NCI-H1048 (cell line): Measurements from ENCODE around the gene ADGRL3.

Experiments
- DNase-seq: peaks from one replicate; lab custom pipeline; 2025; lab: John Stamatoyannopoulos, UW

The ADGRL3 gene

DNA sequence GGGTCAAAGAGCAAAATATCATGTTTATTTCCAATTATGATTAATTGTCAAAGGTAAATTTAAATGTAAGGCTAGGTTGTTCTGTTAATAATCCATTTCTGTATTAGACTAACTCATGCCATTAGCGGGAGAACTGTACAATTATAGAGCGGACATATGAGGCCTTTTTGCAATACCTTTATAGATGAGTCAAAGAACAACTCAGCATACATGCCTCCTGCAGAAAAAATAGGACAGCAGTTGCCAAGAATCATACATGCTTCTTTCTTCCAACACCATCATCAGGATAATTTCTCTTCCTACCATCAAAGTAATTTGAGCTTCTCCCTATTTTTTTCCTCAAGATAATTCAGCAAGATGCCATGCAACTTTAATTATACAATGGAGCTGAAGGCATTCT lies 917.8 kb downstream of the ADGRL3 start:
- DNase-seq, result no peak

DNA sequence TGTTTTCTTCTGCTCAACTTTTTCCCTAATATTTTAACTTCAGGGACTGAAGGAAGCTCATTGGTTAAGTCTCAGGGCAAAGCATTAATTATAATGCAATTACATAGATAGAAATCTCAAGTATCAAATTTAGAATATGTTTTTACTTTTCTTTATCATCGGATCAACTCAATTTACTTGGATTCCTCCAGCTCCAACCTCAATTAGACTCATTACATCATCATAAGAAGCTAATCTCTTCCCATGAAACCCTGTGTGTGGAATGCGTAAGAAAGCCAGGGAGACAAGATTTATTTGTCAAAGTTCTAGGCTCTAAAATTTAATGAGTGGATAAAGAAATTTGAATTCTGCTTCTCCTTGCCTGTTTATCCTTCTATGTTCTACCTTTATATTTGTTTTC lies 918.4 kb downstream of the ADGRL3 start:
- no peak for DNase-seq

DNA sequence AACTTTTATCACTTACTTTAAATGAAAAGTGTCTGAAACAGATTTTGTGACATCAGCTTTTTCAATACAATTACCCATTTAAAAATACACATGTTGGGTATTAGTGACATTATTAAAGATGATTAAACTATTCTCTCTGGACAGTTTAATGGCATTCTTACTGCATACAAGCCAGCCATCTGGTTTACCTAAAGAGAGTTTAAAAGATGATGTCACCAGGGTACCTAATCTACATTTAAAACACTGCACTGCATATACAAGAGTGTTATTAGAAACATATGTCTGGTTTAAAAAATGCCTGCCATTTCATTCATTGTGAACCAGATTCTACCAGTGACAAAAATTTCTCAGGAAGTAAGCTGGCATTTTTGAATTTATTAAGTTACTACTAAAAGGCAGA lies 919.1 kb downstream of the ADGRL3 start:
- DNase-seq, result no peak

DNA sequence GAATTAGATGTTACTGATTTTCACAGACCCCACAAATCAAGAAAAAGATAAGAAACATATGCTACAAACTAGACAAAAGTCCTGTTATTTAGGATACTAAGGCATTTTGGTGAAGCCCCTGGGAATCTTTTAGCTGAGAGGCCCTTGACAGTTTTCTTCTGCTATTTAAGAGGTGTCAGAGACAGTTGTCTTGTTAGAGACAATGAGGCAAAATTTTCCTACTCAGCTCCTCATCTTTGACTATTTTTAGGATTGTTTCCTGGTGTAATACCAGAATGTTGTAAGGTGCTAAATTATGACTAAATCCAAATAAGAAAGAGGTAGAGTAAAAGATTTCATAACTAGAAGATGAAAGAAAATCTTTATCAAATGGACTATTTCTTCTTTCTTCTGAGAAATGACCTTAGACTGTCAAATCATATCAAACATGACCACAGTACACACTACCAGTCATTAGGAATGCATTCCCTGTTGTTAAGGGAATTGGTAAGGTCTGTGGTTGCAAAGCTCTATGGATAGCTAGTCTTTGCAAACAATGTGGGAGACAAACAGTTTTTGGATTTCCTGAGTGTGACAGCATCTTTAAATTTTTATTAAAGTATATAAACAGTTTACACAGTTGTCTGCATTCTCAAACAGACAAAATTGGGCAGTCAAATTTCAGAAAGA lies 926.1 kb downstream of the ADGRL3 start:
- DNase-seq, result no peak
